Measurements from ENCODE around the gene ZMAT5.

ZMAT5 gene

DNA sequence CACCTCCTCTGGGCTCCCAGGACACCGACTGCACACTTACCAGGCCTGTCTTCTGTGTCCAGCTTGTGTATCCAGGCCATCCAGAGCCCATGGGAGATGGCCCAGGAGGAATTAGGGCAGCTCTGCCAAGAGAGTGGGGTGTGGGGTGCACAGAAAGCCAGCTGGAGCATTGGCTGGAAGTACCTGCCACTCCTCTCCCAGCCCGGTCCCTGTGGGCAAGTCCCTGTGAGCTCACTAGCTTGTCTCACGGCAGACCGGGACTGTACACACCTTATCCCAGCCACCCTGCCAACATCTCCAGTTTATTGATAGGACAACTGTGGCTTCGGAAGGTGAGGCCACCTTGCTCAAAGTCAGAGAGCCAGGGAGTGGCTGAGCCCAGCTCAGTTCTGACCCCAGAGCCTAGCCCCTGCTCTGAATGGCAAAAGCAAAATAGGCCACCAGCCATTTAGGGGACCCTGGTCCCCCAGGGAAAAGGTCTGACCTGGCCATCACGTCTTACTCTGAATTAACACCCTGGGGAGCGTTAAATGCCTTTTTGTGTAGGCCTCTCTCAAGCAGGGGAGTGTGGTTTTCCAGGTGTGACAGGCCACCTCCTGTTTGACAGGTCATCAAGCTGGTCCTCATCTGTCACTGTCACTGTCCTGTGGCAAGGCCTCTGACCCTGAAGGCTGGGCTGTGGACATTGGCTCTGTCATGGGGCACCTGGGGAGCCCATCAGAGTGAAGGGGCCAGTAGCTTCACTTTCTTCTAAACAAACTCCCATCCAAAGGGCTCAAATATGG lies 15.4 kb upstream of the ZMAT5 start:
- TF ChIP-seq EZH2 (IDR thresholded peaks at IDR 0.05): no peak
- no peak for TF ChIP-seq POLR2AphosphoS5 (IDR thresholded peaks at IDR 0.05; ENCODE audit: borderline replicate concordance, low read depth, low read length)
- TF ChIP-seq FOXP2 (optimal IDR thresholded peaks at IDR 0.05; ENCODE audit: control extremely low read depth, extremely low read length, insufficient read depth): no peak
- H3K4me3 ChIP-seq: no peak overlapping the region
- no peaks in the 10 kb centered on the region for H3K36me3 ChIP-seq (ENCODE audit: insufficient read depth, low read length)
- H3K27ac ChIP-seq: no peak overlapping the region
- no peak overlapping the region for H3K9ac ChIP-seq (ENCODE audit: insufficient read length)
- H3K9me3 ChIP-seq (ENCODE audit: low read depth, low read length): no peaks in the 10 kb centered on the region
- no peak for DNase-seq (ENCODE audit: low read depth, low spot score)

- Histone ChIP-seq H3K36me3 (ENCODE audit: insufficient read depth, low read length) (no peaks in the 10 kb centered on the region), H3K9me3 (ENCODE audit: low read depth, low read length) (no peaks in the 10 kb centered on the region), H3K9ac (ENCODE audit: insufficient read length) (peak overlapping the region; percentile 1), H3K4me3 (no peak overlapping the region), H3K27ac (peak overlapping the region; percentile 31; the same call in 1 of the 2 replicates)
- TF ChIP-seq EZH2 (IDR thresholded peaks at IDR 0.05) (no peak), POLR2AphosphoS5 (IDR thresholded peaks at IDR 0.05; ENCODE audit: borderline replicate concordance, low read depth, low read length) (no peak), FOXP2 (optimal IDR thresholded peaks at IDR 0.05; ENCODE audit: control extremely low read depth, extremely low read length, insufficient read depth) (no peak)
- no peak for DNase-seq (ENCODE audit: low read depth, low spot score)
Observed at GRCh38 chr22:29780748-29781676, 14.2 kb upstream of the ZMAT5 start.

- no peak for TF ChIP-seq POLR2AphosphoS5 (IDR thresholded peaks at IDR 0.05; ENCODE audit: borderline replicate concordance, low read depth, low read length)
- no peak for TF ChIP-seq FOXP2 (optimal IDR thresholded peaks at IDR 0.05; ENCODE audit: control extremely low read depth, extremely low read length, insufficient read depth)
- no peak for TF ChIP-seq EZH2 (IDR thresholded peaks at IDR 0.05)
- Histone ChIP-seq H3K9ac (ENCODE audit: insufficient read length) (no peak overlapping the region), H3K4me3 (no peak overlapping the region)
Observed at GRCh38 chr22:29780220-29780619, 13.4 kb upstream of the ZMAT5 start.

GRCh38 chr22:29773233-29773632 lies 6.4 kb upstream of the ZMAT5 start:
- Histone ChIP-seq H3K9ac (ENCODE audit: insufficient read length) (no peak overlapping the region), H3K4me3 (no peak overlapping the region)
- no peak for DNase-seq (ENCODE audit: low read depth, low spot score)

More at GRCh38 chr22:29780220-29780619, 13.4 kb upstream of the ZMAT5 start:
- H3K27ac ChIP-seq: no peak overlapping the region
- no peaks in the 10 kb centered on the region for H3K36me3 ChIP-seq (ENCODE audit: insufficient read depth, low read length)
- no peak for DNase-seq (ENCODE audit: low read depth, low spot score)
- H3K9me3 ChIP-seq (ENCODE audit: low read depth, low read length): no peaks in the 10 kb centered on the region

GRCh38 chr22:29772170-29772641 lies 5.4 kb upstream of the ZMAT5 start:
- H3K9me3 ChIP-seq (ENCODE audit: low read depth, low read length): no peaks in the 10 kb centered on the region
- DNase-seq (ENCODE audit: low read depth, low spot score): no peak
- H3K9ac ChIP-seq (ENCODE audit: insufficient read length): no peak overlapping the region
- H3K4me3 ChIP-seq: no peak overlapping the region
- no peak overlapping the region for H3K27ac ChIP-seq
- TF ChIP-seq EZH2 (IDR thresholded peaks at IDR 0.05): no peak
- TF ChIP-seq POLR2AphosphoS5 (IDR thresholded peaks at IDR 0.05; ENCODE audit: borderline replicate concordance, low read depth, low read length): no peak
- TF ChIP-seq FOXP2 (optimal IDR thresholded peaks at IDR 0.05; ENCODE audit: control extremely low read depth, extremely low read length, insufficient read depth): no peak
- H3K36me3 ChIP-seq (ENCODE audit: insufficient read depth, low read length): peaks cover 23% of the 10 kb centered on the region

More at GRCh38 chr22:29773233-29773632, 6.4 kb upstream of the ZMAT5 start:
- Histone ChIP-seq H3K36me3 (ENCODE audit: insufficient read depth, low read length) (peaks cover 21% of the 10 kb centered on the region), H3K27ac (no peak overlapping the region), H3K9me3 (ENCODE audit: low read depth, low read length) (no peaks in the 10 kb centered on the region)
- no peak for TF ChIP-seq EZH2 (IDR thresholded peaks at IDR 0.05)
- TF ChIP-seq FOXP2 (optimal IDR thresholded peaks at IDR 0.05; ENCODE audit: control extremely low read depth, extremely low read length, insufficient read depth): no peak
- TF ChIP-seq POLR2AphosphoS5 (IDR thresholded peaks at IDR 0.05; ENCODE audit: borderline replicate concordance, low read depth, low read length): no peak

GRCh38 chr22:29769723-29770321 lies 3.0 kb upstream of the ZMAT5 start:
- H3K36me3 ChIP-seq (ENCODE audit: insufficient read depth, low read length): peaks cover 23% of the 10 kb centered on the region
- TF ChIP-seq FOXP2 (optimal IDR thresholded peaks at IDR 0.05; ENCODE audit: control extremely low read depth, extremely low read length, insufficient read depth): no peak
- no peak for TF ChIP-seq EZH2 (IDR thresholded peaks at IDR 0.05)
- no peak for TF ChIP-seq POLR2AphosphoS5 (IDR thresholded peaks at IDR 0.05; ENCODE audit: borderline replicate concordance, low read depth, low read length)
- H3K4me3 ChIP-seq: no peak overlapping the region
- H3K9me3 ChIP-seq (ENCODE audit: low read depth, low read length): no peaks in the 10 kb centered on the region
- no peak overlapping the region for H3K9ac ChIP-seq (ENCODE audit: insufficient read length)
- no peak for DNase-seq (ENCODE audit: low read depth, low spot score)
- H3K27ac ChIP-seq: no peak overlapping the region

DNA sequence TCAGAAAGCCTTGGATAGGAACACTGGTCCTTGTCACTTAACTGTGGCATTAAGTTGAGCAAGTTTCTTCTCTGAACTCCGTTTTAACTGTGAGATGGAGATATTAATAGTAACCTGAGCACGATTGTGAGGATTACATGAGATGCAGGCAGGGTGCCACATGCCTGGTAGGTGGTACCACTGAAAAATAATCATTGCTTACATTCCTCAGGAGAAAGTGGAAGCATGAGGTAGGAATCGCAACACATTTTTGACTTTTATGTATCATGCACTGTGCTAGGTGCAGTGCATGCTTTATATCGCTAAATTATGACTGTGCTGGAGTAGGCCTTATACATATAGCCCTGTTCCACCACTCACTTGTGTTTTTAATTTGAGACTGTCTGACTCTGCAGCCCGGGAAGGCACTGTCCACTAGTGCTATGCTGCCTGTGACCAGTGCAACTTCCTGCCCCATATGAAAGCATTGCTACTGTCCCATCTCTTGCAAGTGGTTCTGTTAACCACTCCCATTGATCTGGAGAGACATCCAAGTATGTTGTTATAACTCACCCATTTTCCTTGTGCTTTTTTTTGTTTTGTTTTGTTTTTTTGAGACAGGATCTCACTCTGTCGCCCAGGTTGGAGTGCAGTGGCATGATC lies 1.4 kb upstream of the ZMAT5 start:
- no peak for TF ChIP-seq POLR2AphosphoS5 (IDR thresholded peaks at IDR 0.05; ENCODE audit: borderline replicate concordance, low read depth, low read length)
- TF ChIP-seq FOXP2 (optimal IDR thresholded peaks at IDR 0.05; ENCODE audit: control extremely low read depth, extremely low read length, insufficient read depth): no peak
- no peak for TF ChIP-seq EZH2 (IDR thresholded peaks at IDR 0.05)
- DNase-seq (ENCODE audit: low read depth, low spot score): no peak
- peaks cover 23% of the 10 kb centered on the region for H3K36me3 ChIP-seq (ENCODE audit: insufficient read depth, low read length)
- H3K4me3 ChIP-seq: peak overlapping the region; percentile 99
- no peaks in the 10 kb centered on the region for H3K9me3 ChIP-seq (ENCODE audit: low read depth, low read length)
- H3K27ac ChIP-seq: no peak overlapping the region
- H3K9ac ChIP-seq (ENCODE audit: insufficient read length): peak overlapping the region; percentile 97
